ENCODE results near the gene MRPL38. TPM values are rescaled to one million over a fixed set of nuclear protein-coding genes. Genes with fewer than 3 reads are reported as not detected.
"Not testable (repeated sequence)": the region's sequence is repeated elsewhere in the genome, so short reads cannot be mapped to it uniquely, and the experiment has no call there.

MRPL38 gene
- polyA plus RNA-seq, 4 donors: 56.9 to 93.5 (median 65.1) TPM

- Histone ChIP-seq H3K4me3 (ENCODE audit: low read depth in 1 of 3, low read length in 3 of 3) (no peak overlapping the region), H3K27me3 (ENCODE audit: control insufficient read depth in 3 of 3, insufficient read depth in 3 of 3, low read length in 3 of 3) (no peaks in the 10 kb centered on the region), H3K4me1 (ENCODE audit: control insufficient read depth in 3 of 3, insufficient read depth in 2 of 3, low read depth in 1 of 3, low read length in 2 of 3) (peaks cover 0 to 7% (median 3%) of the 10 kb centered on the region in 3 donors), H3K27ac (ENCODE audit: low read depth in 1 of 3, low read length in 2 of 3) (peak overlapping the region; percentile 57 to 83 (median 70)), H3K36me3 (ENCODE audit: control insufficient read depth in 3 of 3, insufficient read depth in 2 of 3, low read depth in 1 of 3, low read length in 3 of 3) (no peaks in the 10 kb centered on the region), H3K9me3 (ENCODE audit: control insufficient read depth in 2 of 2, insufficient read depth in 1 of 2, low read depth in 1 of 2, low read length in 1 of 2) (no peaks in the 10 kb centered on the region)
- 34 to 66% (median 57%) methylated on average over 8 of the region's 8 CpGs for WGBS, 3 donors
- peak; percentile 24 to 62 for DNase-seq
- FAIRE-seq: no peak
These were observed 40.2 kb downstream of the MRPL38 start for GRCh38 chr17:75864448-75864871.

GRCh38 chr17:75861927-75862317 is 42.8 kb downstream of the MRPL38 start:
- H3K9me3 ChIP-seq (ENCODE audit: control insufficient read depth in 2 of 2, insufficient read depth in 1 of 2, low read depth in 1 of 2, low read length in 1 of 2): no peaks in the 10 kb centered on the region
- peak overlapping the region in 1 of 3 donors; percentile 66 for H3K27ac ChIP-seq (ENCODE audit: low read depth in 1 of 3, low read length in 2 of 3)
- FAIRE-seq (no peak), DNase-seq (no peak)
- H3K36me3 ChIP-seq (ENCODE audit: control insufficient read depth in 3 of 3, insufficient read depth in 2 of 3, low read depth in 1 of 3, low read length in 3 of 3): no peaks in the 10 kb centered on the region
- peaks cover 0 to 5% (median 3%) of the 10 kb centered on the region in 3 donors for H3K4me1 ChIP-seq (ENCODE audit: control insufficient read depth in 3 of 3, insufficient read depth in 2 of 3, low read depth in 1 of 3, low read length in 2 of 3)
- no peaks in the 10 kb centered on the region for H3K27me3 ChIP-seq (ENCODE audit: control insufficient read depth in 3 of 3, insufficient read depth in 3 of 3, low read length in 3 of 3)
- H3K4me3 ChIP-seq (ENCODE audit: low read depth in 1 of 3, low read length in 3 of 3): no peak overlapping the region
- WGBS, 3 donors: 81 to 90% (median 81%) methylated on average over 9 of the region's 9 CpGs

- not testable (repeated sequence) for H3K4me3 ChIP-seq (ENCODE audit: low read depth in 1 of 3, low read length in 3 of 3); H3K36me3 ChIP-seq (ENCODE audit: control insufficient read depth in 3 of 3, insufficient read depth in 2 of 3, low read depth in 1 of 3, low read length in 3 of 3); H3K9me3 ChIP-seq (ENCODE audit: control insufficient read depth in 2 of 2, insufficient read depth in 1 of 2, low read depth in 1 of 2, low read length in 1 of 2); FAIRE-seq; H3K27me3 ChIP-seq (ENCODE audit: control insufficient read depth in 3 of 3, insufficient read depth in 3 of 3, low read length in 3 of 3); DNase-seq
- WGBS, 3 donors: 78 to 88% (median 85%) methylated on average over 10 of the region's 10 CpGs
- H3K4me1 ChIP-seq (ENCODE audit: control insufficient read depth in 3 of 3, insufficient read depth in 2 of 3, low read depth in 1 of 3, low read length in 2 of 3): peaks cover 0 to 13% (median 4%) of the 10 kb centered on the region in 3 donors
- H3K27ac ChIP-seq (ENCODE audit: low read depth in 1 of 3, low read length in 2 of 3): peak overlapping the region in 1 of 3 donors; percentile 87
These were observed 45.3 kb downstream of the MRPL38 start for GRCh38 chr17:75859358-75859757.

GRCh38 chr17:75856062-75856756 is 48.5 kb downstream of the MRPL38 start:
- peaks cover 0 to 11% (median 2%) of the 10 kb centered on the region in 3 donors for H3K36me3 ChIP-seq (ENCODE audit: control insufficient read depth in 3 of 3, insufficient read depth in 2 of 3, low read depth in 1 of 3, low read length in 3 of 3)
- H3K27me3 ChIP-seq (ENCODE audit: control insufficient read depth in 3 of 3, insufficient read depth in 3 of 3, low read length in 3 of 3): no peaks in the 10 kb centered on the region
- peak overlapping the region; percentile 63 to 95 (median 91) for H3K4me3 ChIP-seq (ENCODE audit: low read depth in 1 of 3, low read length in 3 of 3)
- 1 to 2% (median 1%) methylated on average over 24 of the region's 24 CpGs for WGBS, 3 donors
- H3K27ac ChIP-seq (ENCODE audit: low read depth in 1 of 3, low read length in 2 of 3): peak overlapping the region; percentile 93 to 97 (median 96)
- FAIRE-seq (no peak), DNase-seq (no peak)
- H3K9me3 ChIP-seq (ENCODE audit: control insufficient read depth in 2 of 2, insufficient read depth in 1 of 2, low read depth in 1 of 2, low read length in 1 of 2): no peaks in the 10 kb centered on the region
- H3K4me1 ChIP-seq (ENCODE audit: control insufficient read depth in 3 of 3, insufficient read depth in 2 of 3, low read depth in 1 of 3, low read length in 2 of 3): peaks cover 0 to 14% (median 6%) of the 10 kb centered on the region in 3 donors

GRCh38 chr17:75855310-75856061 is 49.2 kb downstream of the MRPL38 start, which contains the start of gene WBP2:
WBP2 (minus strand) TSS chr17:75855335; CDS start chr17:75855297, 38 bp downstream.
- peak; percentile 99 to 100 for DNase-seq
- peak; percentile 26 for FAIRE-seq
- Histone ChIP-seq H3K27me3 (ENCODE audit: control insufficient read depth in 3 of 3, insufficient read depth in 3 of 3, low read length in 3 of 3) (no peaks in the 10 kb centered on the region), H3K36me3 (ENCODE audit: control insufficient read depth in 3 of 3, insufficient read depth in 2 of 3, low read depth in 1 of 3, low read length in 3 of 3) (peaks cover 0 to 18% (median 5%) of the 10 kb centered on the region in 3 donors), H3K9me3 (ENCODE audit: control insufficient read depth in 2 of 2, insufficient read depth in 1 of 2, low read depth in 1 of 2, low read length in 1 of 2) (no peaks in the 10 kb centered on the region), H3K4me1 (ENCODE audit: control insufficient read depth in 3 of 3, insufficient read depth in 2 of 3, low read depth in 1 of 3, low read length in 2 of 3) (peaks cover 0 to 14% (median 6%) of the 10 kb centered on the region in 3 donors), H3K27ac (ENCODE audit: low read depth in 1 of 3, low read length in 2 of 3) (peak within 1 kb of the TSS; percentile 93 to 97 (median 96)), H3K4me3 (ENCODE audit: low read depth in 1 of 3, low read length in 3 of 3) (peak within 1 kb of the TSS; percentile 65 to 95 (median 91))
- WGBS, 3 donors: 0% methylated on average over 54 to 58 of the region's 58 CpGs

GRCh38 chr17:75854881-75855309 is 49.8 kb downstream of the MRPL38 start:
- 0 to 1% (median 0%) methylated on average over 19 of the region's 19 CpGs for WGBS, 3 donors
- Histone ChIP-seq H3K4me3 (ENCODE audit: low read depth in 1 of 3, low read length in 3 of 3) (peak overlapping the region; percentile 65 to 91 (median 72)), H3K27ac (ENCODE audit: low read depth in 1 of 3, low read length in 2 of 3) (peak overlapping the region; percentile 70 to 86 (median 79)), H3K4me1 (ENCODE audit: control insufficient read depth in 3 of 3, insufficient read depth in 2 of 3, low read depth in 1 of 3, low read length in 2 of 3) (peaks cover 0 to 14% (median 6%) of the 10 kb centered on the region in 3 donors), H3K36me3 (ENCODE audit: control insufficient read depth in 3 of 3, insufficient read depth in 2 of 3, low read depth in 1 of 3, low read length in 3 of 3) (peaks cover 3 to 24% (median 5%) of the 10 kb centered on the region in 3 donors), H3K9me3 (ENCODE audit: control insufficient read depth in 2 of 2, insufficient read depth in 1 of 2, low read depth in 1 of 2, low read length in 1 of 2) (no peaks in the 10 kb centered on the region), H3K27me3 (ENCODE audit: control insufficient read depth in 3 of 3, insufficient read depth in 3 of 3, low read length in 3 of 3) (no peaks in the 10 kb centered on the region)
- no peak for FAIRE-seq
- DNase-seq: no peak

GRCh38 chr17:75854101-75854748 is 50.5 kb downstream of the MRPL38 start:
- no peak for FAIRE-seq

GRCh38 chr17:75853433-75853832 is 51.3 kb downstream of the MRPL38 start:
- H3K36me3 ChIP-seq (ENCODE audit: control insufficient read depth in 3 of 3, insufficient read depth in 2 of 3, low read depth in 1 of 3, low read length in 3 of 3): peaks cover 5 to 39% (median 11%) of the 10 kb centered on the region in 3 donors
- no peak overlapping the region for H3K27ac ChIP-seq (ENCODE audit: low read depth in 1 of 3, low read length in 2 of 3)
- H3K9me3 ChIP-seq (ENCODE audit: control insufficient read depth in 2 of 2, insufficient read depth in 1 of 2, low read depth in 1 of 2, low read length in 1 of 2): no peaks in the 10 kb centered on the region
- H3K27me3 ChIP-seq (ENCODE audit: control insufficient read depth in 3 of 3, insufficient read depth in 3 of 3, low read length in 3 of 3): no peaks in the 10 kb centered on the region
- DNase-seq: no peak
- WGBS, 3 donors: 79 to 84% (median 82%) methylated on average over 7 of the region's 7 CpGs
- no peak for FAIRE-seq
- H3K4me3 ChIP-seq (ENCODE audit: low read depth in 1 of 3, low read length in 3 of 3): no peak overlapping the region
- H3K4me1 ChIP-seq (ENCODE audit: control insufficient read depth in 3 of 3, insufficient read depth in 2 of 3, low read depth in 1 of 3, low read length in 2 of 3): peaks cover 0 to 18% (median 6%) of the 10 kb centered on the region in 3 donors

More at GRCh38 chr17:75854101-75854748, 50.5 kb downstream of the MRPL38 start:
- DNase-seq: peak; percentile 37 to 60
- Histone ChIP-seq H3K4me3 (ENCODE audit: low read depth in 1 of 3, low read length in 3 of 3) (peak overlapping the region; percentile 65 to 91 (median 72)), H3K27ac (ENCODE audit: low read depth in 1 of 3, low read length in 2 of 3) (peak overlapping the region; percentile 27 to 86 (median 70)), H3K9me3 (ENCODE audit: control insufficient read depth in 2 of 2, insufficient read depth in 1 of 2, low read depth in 1 of 2, low read length in 1 of 2) (no peaks in the 10 kb centered on the region), H3K27me3 (ENCODE audit: control insufficient read depth in 3 of 3, insufficient read depth in 3 of 3, low read length in 3 of 3) (no peaks in the 10 kb centered on the region), H3K36me3 (ENCODE audit: control insufficient read depth in 3 of 3, insufficient read depth in 2 of 3, low read depth in 1 of 3, low read length in 3 of 3) (peaks cover 5 to 31% (median 8%) of the 10 kb centered on the region in 3 donors), H3K4me1 (ENCODE audit: control insufficient read depth in 3 of 3, insufficient read depth in 2 of 3, low read depth in 1 of 3, low read length in 2 of 3) (peaks cover 0 to 14% (median 6%) of the 10 kb centered on the region in 3 donors)
- 19 to 34% (median 22%) methylated on average over 7 of the region's 7 CpGs for WGBS, 3 donors

Data from small intestine (tissue), 7 donors.